MM.1S (cell line): ENCODE measurements around the gene CXorf38.

Source experiments
- DNase-seq: peaks from one replicate; pipeline ENCODE4 v3.0.0-alpha.2; 2015
- H2AFZ ChIP-seq: fragments of 300-600 bp; sonication (generic); 2 replicates; pipeline ENCODE4 v1.6.0; 2016; ENCODE audit warnings: antibody characterized with exemption, low read length
- H3F3A ChIP-seq: fragments of 300-600 bp; sonication (generic); 2 replicates; pipeline ENCODE4 v1.6.1; 2016; ENCODE audit warnings: mild to moderate bottlenecking, antibody characterized with exemption, low read length, moderate library complexity, mixed read lengths; ENCODE audit not compliant: insufficient read depth
- H3K27ac ChIP-seq: fragments of 300-600 bp; sonication (generic); 2 replicates; pipeline ENCODE4 v1.5.1; 2016; ENCODE audit warnings: mild to moderate bottlenecking, low read length
- H3K27me3 ChIP-seq: fragments of 300-600 bp; sonication (generic); replicated peaks from 2 replicates; pipeline ENCODE4 v1.6.0; 2016; ENCODE audit warnings: low read length; ENCODE audit not compliant: insufficient read depth
- H3K36me3 ChIP-seq: fragments of 300-600 bp; sonication (generic); replicated peaks from 2 replicates; pipeline ENCODE4 v1.6.1; 2016; ENCODE audit warnings: mild to moderate bottlenecking, low read length, mixed read lengths; ENCODE audit not compliant: insufficient read depth
- H3K4me1 ChIP-seq: fragments of 300-600 bp; sonication (generic); 2 replicates; pipeline ENCODE4 v1.6.1; 2016; ENCODE audit warnings: low read length, mixed read lengths
- H3K4me2 ChIP-seq: fragments of 300-600 bp; sonication (generic); 2 replicates; pipeline ENCODE4 v1.6.0; 2016; ENCODE audit warnings: low read depth, low read length
- H3K4me3 ChIP-seq: fragments of 300-600 bp; sonication (generic); 2 replicates; pipeline ENCODE4 v1.5.1; 2016; ENCODE audit warnings: low read length, mixed read lengths
- H3K79me2 ChIP-seq: fragments of 300-600 bp; sonication (generic); 2 replicates; pipeline ENCODE4 v1.6.1; 2016; ENCODE audit warnings: mixed run types, low read length, mixed read lengths
- H3K9ac ChIP-seq: fragments of 300-600 bp; sonication (generic); 2 replicates; pipeline ENCODE4 v1.6.1; 2016; ENCODE audit warnings: low read length, mixed read lengths
- H3K9me2 ChIP-seq: fragments of 300-600 bp; sonication (generic); replicated peaks from 2 replicates; pipeline ENCODE4 v1.6.1; 2016; ENCODE audit warnings: mild to moderate bottlenecking, low read length, mixed read lengths; ENCODE audit not compliant: insufficient read depth
- H3K9me3 ChIP-seq: fragments of 300-600 bp; sonication (generic); replicated peaks from 2 replicates; pipeline ENCODE4 v1.6.1; 2016; ENCODE audit warnings: mild to moderate bottlenecking, low read length, mixed read lengths; ENCODE audit not compliant: insufficient read depth
- H4K20me1 ChIP-seq: fragments of 300-600 bp; sonication (generic); 2 replicates; pipeline ENCODE4 v1.6.1; 2016; ENCODE audit warnings: mild to moderate bottlenecking, low read length, moderate library complexity, mixed read lengths; ENCODE audit not compliant: insufficient read depth
- CTCF ChIP-seq: fragments of 300-600 bp; sonication (generic); IDR thresholded peaks from 2 replicates; pipeline ENCODE4 v1.5.1; 2016; ENCODE audit warnings: antibody characterized with exemption, low read length, mixed read lengths
- EZH2 ChIP-seq: fragments of 300-600 bp; sonication (generic); optimal IDR thresholded peaks from 2 replicates; pipeline ENCODE3; 2017; ENCODE audit warnings: low read depth, mild to moderate bottlenecking, antibody characterized with exemption, low read length, mixed read lengths
- EZH2phosphoT487 ChIP-seq: fragments of 300-600 bp; sonication (generic); IDR thresholded peaks from 2 replicates; pipeline ENCODE4 v1.6.1; 2018; ENCODE audit warnings: antibody characterized with exemption, low read length

The CXorf38 gene

GRCh38 chrX:40622479-40623138 is 24.8 kb downstream of the CXorf38 start:
- H3K9me2 ChIP-seq: no peaks in the 10 kb centered on the region
- no peaks in the 10 kb centered on the region for H4K20me1 ChIP-seq
- no peak overlapping the region for H3K4me2 ChIP-seq
- no peak overlapping the region for H3K4me3 ChIP-seq
- H3K79me2 ChIP-seq: no peaks in the 10 kb centered on the region
- no peaks in the 10 kb centered on the region for H3K27me3 ChIP-seq
- H3K36me3 ChIP-seq: no peaks in the 10 kb centered on the region
- TF ChIP-seq EZH2 (no peak), EZH2phosphoT487 (no peak), CTCF (no peak)
- no peak overlapping the region for H2AFZ ChIP-seq
- H3K9me3 ChIP-seq: no peaks in the 10 kb centered on the region
- DNase-seq: no peak
- H3K27ac ChIP-seq: no peak overlapping the region
- H3F3A ChIP-seq: no peaks in the 10 kb centered on the region
- no peak overlapping the region for H3K9ac ChIP-seq
- no peaks in the 10 kb centered on the region for H3K4me1 ChIP-seq

GRCh38 chrX:40617566-40617965 is 29.8 kb downstream of the CXorf38 start:
- no peak overlapping the region for H2AFZ ChIP-seq
- no peak overlapping the region for H3K9ac ChIP-seq
- no peaks in the 10 kb centered on the region; the same call in 1 of the 2 replicates for H3F3A ChIP-seq
- H3K4me1 ChIP-seq: no peaks in the 10 kb centered on the region
- no peak overlapping the region for H3K4me2 ChIP-seq
- no peak overlapping the region for H3K4me3 ChIP-seq
- no peaks in the 10 kb centered on the region for H3K9me3 ChIP-seq
- H3K27me3 ChIP-seq: no peaks in the 10 kb centered on the region
- no peak overlapping the region for H3K27ac ChIP-seq
- TF ChIP-seq EZH2: no peak
- no peak for TF ChIP-seq EZH2phosphoT487
- TF ChIP-seq CTCF: no peak
- no peaks in the 10 kb centered on the region for H3K79me2 ChIP-seq
- H3K9me2 ChIP-seq: no peaks in the 10 kb centered on the region
- DNase-seq: no peak
- H4K20me1 ChIP-seq: no peaks in the 10 kb centered on the region
- no peaks in the 10 kb centered on the region for H3K36me3 ChIP-seq

GRCh38 chrX:40615976-40616375 is 31.4 kb downstream of the CXorf38 start:
- no peaks in the 10 kb centered on the region for H3K27me3 ChIP-seq
- TF ChIP-seq EZH2phosphoT487: no peak
- TF ChIP-seq CTCF: no peak
- TF ChIP-seq EZH2: no peak
- H3K4me2 ChIP-seq: no peak overlapping the region
- H2AFZ ChIP-seq: no peak overlapping the region
- H3K79me2 ChIP-seq: no peaks in the 10 kb centered on the region
- H3K4me3 ChIP-seq: no peak overlapping the region
- no peaks in the 10 kb centered on the region for H3K4me1 ChIP-seq
- no peaks in the 10 kb centered on the region for H3K9me3 ChIP-seq
- no peak for DNase-seq
- H3K9ac ChIP-seq: no peak overlapping the region
- H3K36me3 ChIP-seq: no peaks in the 10 kb centered on the region
- H4K20me1 ChIP-seq: no peaks in the 10 kb centered on the region
- H3F3A ChIP-seq: no peaks in the 10 kb centered on the region; the same call in 1 of the 2 replicates
- H3K27ac ChIP-seq: no peak overlapping the region
- H3K9me2 ChIP-seq: no peaks in the 10 kb centered on the region
